ENCODE results near the gene ELMO3. TPM values are rescaled to one million over a fixed set of nuclear protein-coding genes. Genes with fewer than 3 reads are reported as not detected.

The ELMO3 gene
- total RNA-seq, 2 donors from 2014 or later = 58.1 to 60.5 TPM

DNA sequence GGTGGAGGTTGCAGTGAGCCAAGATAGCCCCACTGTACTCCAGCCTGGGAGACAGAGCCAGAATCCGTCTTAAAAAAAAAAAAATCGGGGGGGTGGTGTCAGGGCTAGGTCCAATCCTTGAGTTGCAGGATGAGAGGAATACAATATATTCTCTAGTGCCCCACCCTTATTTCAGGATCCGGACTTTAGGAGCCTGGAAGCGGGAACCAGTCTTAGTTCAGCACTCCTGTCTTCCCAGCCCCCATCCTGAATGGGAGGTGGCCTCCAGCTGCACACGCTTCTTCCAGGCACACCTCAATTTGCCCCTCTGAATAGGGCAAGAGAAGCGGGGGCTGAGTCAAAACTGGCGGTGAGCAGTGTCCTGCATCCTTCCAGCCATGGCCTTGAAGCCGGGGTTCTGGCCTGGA, 46.7 kb downstream of the ELMO3 start:
- DNase-seq (peak in 1 of 2 donors; percentile 79), ATAC-seq (peak; percentile 3)
- intact Hi-C loops (cut with DNase I, micrococcal nuclease) = no loop called here

DNA sequence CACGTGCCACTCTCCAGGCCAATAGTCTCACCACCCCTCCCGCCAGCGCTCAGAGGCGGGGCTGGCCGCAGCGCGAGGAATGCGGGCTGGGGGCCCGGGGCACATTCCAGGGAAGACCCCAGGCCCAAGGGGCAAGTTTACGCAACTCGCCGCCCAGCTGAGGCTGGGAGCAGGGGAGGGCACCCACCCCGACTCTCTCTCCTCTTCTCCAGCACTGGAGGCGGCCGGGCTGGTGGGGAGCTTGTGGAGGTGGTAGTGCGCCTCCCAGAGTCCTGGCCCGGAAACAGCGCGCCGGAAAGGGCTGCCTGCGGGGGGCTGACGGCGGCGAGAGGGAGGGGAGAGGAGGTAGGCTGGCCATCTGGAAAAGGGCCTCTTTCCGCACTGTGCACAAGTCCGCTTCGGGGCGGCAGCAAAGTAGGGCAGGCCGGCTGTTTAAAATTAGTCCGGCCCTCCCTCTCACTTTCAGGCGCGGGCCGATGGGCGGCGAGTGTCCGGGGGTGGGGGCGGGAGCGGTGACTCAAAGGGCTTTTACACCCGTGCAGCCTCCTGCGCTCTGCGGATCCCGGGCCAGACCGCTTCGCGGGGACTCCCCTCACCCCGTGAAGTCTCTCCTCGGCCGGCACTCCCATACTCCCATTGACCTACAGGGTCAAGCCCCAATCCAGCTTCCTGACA, 47.3 kb downstream of the ELMO3 start:
- peak; percentile 33 for ATAC-seq

DNA sequence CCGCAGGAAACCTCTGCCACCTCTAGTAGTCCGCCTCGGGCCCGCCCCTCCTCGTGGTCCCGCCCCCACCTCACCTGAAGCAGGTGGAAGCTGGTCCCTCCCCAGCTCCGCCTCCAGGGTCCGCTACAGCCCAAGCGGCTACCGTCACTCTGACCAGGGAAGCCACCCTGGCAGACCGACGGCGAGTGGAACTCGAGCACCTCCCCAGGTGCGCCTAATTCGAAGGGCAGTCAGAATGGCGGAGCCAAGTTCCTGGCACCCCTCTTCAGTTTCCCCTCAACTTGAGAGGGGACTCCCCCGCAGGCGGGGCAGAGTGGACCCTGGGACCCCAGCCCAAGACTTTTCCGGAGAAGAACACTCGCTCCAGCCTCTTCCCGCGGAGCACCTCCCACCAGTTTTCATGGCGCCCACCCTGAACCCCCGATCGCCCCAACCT, 47.8 kb downstream of the ELMO3 start:
- intact Hi-C loops (cut with DNase I, micrococcal nuclease) = no loop called here
- peak; percentile 81 for ATAC-seq
- DNase-seq = peak; percentile 95 to 96

More for the DNA sequence above, 47.3 kb downstream of the ELMO3 start:
- intact Hi-C loops (cut with DNase I, micrococcal nuclease) = no loop called here
- peak; percentile 78 for DNase-seq

DNA sequence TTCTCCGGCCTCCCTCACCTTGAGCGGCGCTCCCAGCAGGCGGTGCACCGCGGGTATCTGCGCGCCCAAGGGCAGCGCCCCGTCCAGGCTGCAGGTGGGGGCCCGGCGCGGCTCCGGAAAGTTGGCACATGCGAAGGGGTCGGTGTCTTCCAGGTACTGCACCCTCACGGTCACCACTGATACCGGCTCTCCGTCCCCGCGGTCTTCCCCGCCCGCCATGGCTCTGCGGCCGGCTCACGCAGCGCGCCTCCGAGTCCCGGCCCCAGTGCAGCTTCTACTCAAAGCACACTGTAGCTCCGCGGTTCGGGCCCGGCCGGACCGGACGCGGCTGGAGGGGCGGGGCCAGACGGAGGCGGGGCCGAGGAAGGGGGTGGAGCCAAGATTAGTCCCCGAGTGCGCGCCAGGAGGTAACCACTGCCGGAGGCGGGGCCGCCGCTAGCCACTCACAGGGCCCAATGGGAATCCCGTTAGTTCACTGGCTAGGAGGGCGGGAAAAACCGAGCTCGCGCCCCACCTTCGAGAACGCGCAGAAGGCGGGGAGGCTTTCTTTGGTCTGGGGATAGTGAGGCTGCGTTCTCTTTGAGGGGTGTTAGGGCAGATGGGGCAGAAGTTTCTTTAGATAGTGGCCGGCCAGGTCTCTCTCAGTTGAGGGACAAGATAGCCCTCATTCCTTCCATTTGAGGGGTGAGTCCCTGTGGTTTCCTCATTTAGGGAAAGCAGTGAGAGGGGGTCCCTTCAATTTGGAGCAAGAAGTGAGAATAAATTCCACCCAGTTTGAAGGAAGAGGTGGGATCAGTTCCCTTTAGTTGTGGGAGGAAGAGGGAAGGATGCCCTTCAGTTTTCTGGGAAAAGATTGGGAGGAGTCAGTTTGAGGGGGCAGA, 48.5 kb downstream of the ELMO3 start, which contains the start of gene FHOD1:
Gene FHOD1 (minus strand): TSS at position 290 of the 881 bp plus-strand sequence. CDS start 71 bp downstream, at position 219.
- peak; percentile 98 to 99 for DNase-seq
- intact Hi-C loops (cut with DNase I, micrococcal nuclease) = no loop called here
- ATAC-seq = peak; percentile 79

DNA sequence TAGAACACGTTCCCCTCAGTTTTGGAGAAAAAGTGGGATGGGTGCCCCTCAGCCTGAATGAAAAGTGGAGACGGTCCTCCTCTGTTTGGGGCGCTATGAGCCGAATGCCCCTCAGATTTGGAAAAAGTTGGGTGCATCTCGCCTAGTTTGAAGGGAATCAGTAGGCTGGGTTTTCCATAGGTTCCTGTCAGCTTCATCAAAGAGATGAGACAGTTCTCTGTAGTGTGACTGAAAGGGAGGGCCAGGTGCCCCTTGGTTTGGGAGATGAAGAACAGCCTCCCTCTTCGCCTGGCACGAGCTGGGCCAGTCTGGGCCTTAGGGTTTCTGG, 49.1 kb downstream of the ELMO3 start:
- intact Hi-C loops (cut with DNase I, micrococcal nuclease) = no loop called here
- no peak for ATAC-seq
- no peak for DNase-seq

DNA sequence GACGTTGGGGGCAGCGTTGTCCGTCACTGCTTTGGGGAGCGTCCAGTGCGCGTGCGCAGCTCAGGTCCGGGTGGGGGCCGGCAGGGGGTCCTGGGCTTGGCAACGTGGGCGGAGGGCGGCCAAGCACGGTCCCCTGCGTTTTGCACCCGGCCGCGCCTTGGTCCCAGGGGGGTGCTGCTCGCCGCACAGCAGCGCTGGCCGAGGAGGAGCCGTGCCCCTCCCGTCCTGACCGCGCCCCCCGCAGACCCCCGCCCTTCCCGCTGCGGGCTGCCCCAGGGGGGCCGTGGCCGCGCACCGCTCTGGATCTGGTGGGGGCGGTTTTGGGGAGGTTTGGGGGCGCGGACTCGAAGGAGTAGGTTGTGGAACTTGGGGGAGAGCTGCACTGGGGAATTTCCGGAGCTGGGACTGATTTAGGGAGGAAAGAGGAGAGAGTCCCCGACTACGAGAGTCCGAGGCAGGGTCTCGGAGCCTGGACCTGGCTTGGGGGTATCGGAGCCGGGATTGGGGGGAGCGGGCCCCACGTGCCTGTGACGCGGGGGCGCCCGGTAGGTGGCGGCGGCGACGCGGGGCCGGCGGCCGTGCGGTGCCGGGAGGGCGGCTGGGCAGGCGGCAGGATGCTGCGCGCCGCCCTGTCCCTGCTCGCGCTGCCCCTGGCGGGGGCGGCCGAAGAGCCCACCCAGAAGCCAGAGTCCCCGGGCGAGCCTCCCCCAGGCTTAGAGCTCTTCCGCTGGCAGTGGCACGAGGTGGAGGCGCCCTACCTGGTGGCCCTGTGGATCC, 49.7 kb downstream of the ELMO3 start, which contains the start of gene SLC9A5:
Gene SLC9A5 (plus strand): TSS at position 579 of the 777 bp plus-strand sequence. CDS start 36 bp downstream, at position 615.
- DNase-seq (no peak), ATAC-seq (no peak)
- intact Hi-C loops (cut with DNase I, micrococcal nuclease) = no loop called here

DNA sequence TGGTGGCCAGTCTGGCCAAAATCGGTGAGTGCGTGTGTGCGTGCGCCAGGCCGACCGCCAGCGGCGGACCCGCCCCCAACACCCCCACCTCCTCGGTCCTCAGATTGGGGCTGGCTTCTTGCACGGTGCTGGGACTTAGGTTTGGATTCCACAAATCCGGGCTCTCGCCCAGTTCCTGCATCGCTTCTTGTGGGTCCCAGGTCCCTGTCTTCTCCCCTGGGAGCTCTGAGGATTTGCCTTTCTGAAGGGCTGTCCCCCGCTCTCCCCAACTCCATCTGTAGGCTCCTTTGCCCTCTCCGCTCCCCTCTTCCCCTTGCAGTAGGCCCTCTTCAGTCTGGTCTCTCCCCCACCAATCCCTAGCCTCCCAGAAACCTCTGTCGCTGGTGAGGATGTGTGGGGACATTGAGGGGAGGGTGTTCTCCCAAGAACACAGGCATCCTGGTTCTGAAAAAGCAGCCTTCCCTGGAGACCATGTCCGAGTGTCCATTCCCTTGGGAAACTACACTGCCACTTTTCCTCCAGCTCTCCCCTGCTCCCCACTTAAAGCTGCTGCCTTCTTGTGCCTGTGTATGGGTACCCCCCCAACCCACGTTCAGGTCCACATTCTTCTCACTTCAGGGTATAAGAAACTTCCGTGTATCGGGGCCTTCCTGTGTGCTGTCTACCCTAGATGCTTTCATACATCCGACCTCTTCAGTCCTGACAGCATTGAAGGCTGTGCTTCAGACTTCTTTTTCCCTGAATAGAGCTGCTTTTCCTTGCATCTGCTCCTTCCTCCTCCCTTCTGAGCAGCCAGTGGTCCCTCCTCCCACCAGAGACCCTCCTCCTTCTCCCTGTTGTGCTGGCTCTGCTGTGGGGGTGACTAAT, 50.5 kb downstream of the ELMO3 start:
- DNase-seq (no peak), ATAC-seq (no peak)
- intact Hi-C loops (cut with DNase I, micrococcal nuclease) = no loop called here

DNA sequence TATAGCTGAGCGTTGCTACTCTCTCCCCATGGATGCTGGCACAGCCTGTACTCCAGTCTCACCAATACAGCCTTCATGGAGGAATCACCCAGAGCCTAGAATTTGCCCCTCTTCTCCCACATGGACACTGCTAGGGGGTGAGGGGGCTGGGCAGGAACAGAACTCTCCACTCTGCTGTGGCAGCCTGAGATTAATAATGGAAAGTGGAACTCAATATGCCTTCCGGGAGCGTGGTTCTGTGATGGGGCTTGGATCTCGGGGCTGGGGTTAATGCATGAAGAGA, 51.1 kb downstream of the ELMO3 start:
- no peak for ATAC-seq
- intact Hi-C loops (cut with DNase I, micrococcal nuclease) = no loop called here
- no peak for DNase-seq

DNA sequence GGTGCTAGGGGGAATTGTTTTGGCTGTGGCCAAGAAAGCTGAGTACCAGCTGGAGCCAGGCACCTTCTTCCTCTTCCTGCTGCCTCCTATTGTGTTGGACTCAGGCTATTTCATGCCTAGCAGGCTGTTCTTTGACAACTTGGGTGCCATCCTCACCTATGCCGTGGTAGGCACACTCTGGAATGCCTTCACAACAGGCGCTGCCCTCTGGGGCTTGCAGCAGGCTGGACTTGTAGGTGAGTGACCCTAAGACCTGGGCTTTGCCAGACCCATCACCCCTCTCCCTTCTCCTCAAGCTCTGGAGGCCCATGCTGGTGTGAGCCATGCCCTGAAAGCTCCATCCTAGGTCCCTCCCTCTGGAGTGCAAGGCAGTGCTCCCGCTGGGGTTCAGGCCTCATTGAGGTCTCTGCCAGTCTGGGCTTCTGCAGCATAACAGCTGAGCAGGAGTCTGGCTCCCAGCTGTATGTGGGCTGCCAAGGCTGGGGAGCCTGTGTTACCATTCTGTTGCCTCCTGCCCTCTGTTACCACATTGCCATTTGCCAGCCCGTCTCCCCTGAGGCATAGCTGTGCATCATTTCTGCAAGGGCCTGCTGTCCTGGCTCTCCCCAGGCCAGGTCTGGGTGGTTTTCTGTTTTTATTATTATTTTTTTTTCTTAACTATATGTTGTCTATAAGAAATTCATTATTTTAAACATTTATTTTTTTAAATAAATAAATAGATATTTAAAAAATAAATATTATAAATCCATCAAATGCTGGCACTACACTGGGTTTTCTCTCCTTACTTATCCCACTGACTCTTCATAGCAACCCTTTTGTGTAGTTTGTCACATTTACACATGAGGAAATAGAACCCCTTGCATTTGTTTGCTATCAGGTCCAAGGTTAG, 53.9 kb downstream of the ELMO3 start:
- intact Hi-C loops (cut with DNase I, micrococcal nuclease) = no loop called here
- ATAC-seq = no peak
- DNase-seq = no peak

Small RNAs within 50 kb of the gene (microRNA-seq; reads per million reads assigned to microRNA genes)
- 53.9 to 193 reads per million in 2 donors for gene MIR328

Other genes starting within 250 kb of the ELMO3 start
- gene CES3, start 237.9 kb upstream of the ELMO3 start, total RNA-seq = 100 to 1,000 TPM; 201 to 203 TPM
- 10 to 100 TPM in 1 of 2 donors, 1 to 10 TPM in 1; 6.6 to 12.1 TPM for gene CES4A, start 210.5 kb upstream of the ELMO3 start, total RNA-seq
- 10 to 100 TPM; 25.8 to 27.0 TPM for gene CBFB, start 170.0 kb upstream of the ELMO3 start, total RNA-seq
- gene PHAF1, start 89.2 kb upstream of the ELMO3 start, total RNA-seq = 10 to 100 TPM; 11.3 to 13.9 TPM
- 1 to 10 TPM; 2.9 to 4.3 TPM for gene B3GNT9, start 48.1 kb upstream of the ELMO3 start, total RNA-seq
- 10 to 100 TPM; 25.5 to 27.4 TPM for gene TRADD, start 39.2 kb upstream of the ELMO3 start, total RNA-seq
- gene FBXL8, start 39.2 kb upstream of the ELMO3 start, total RNA-seq = 10 to 100 TPM; 20.2 to 23.0 TPM
- gene HSF4, start 34.4 kb upstream of the ELMO3 start, total RNA-seq = 10 to 100 TPM; 36.5 to 39.2 TPM
- 10 to 100 TPM; 23.1 to 30.2 TPM for gene NOL3, start 28.6 kb upstream of the ELMO3 start, total RNA-seq
- 10 to 100 TPM; 21.9 to 30.8 TPM for gene MATCAP1, start 15.2 kb upstream of the ELMO3 start, total RNA-seq
- gene EXOC3L1, start 9.0 kb upstream of the ELMO3 start, total RNA-seq = 1 to 10 TPM; 2.3 to 5.9 TPM
- 10 to 100 TPM; 59.1 to 81.4 TPM for gene E2F4, start 7.0 kb upstream of the ELMO3 start, total RNA-seq
- 10 to 100 TPM; 40.7 to 42.0 TPM for gene TMEM208, start 28.0 kb downstream of the ELMO3 start, total RNA-seq
- gene FHOD1, start 48.4 kb downstream of the ELMO3 start, total RNA-seq = 10 to 100 TPM; 29.7 to 42.7 TPM
- 1 to 10 TPM in 1 of 2 donors, under 1 TPM in 1; 0.61 to 1.3 TPM for gene SLC9A5, start 49.8 kb downstream of the ELMO3 start, total RNA-seq
- 10 to 100 TPM in 1 of 2 donors, 1 to 10 TPM in 1; 7.7 to 11.9 TPM for gene PLEKHG4, start 80.4 kb downstream of the ELMO3 start, total RNA-seq
- gene KCTD19, start 127.6 kb downstream of the ELMO3 start, total RNA-seq = under 1 TPM in 1 of 2 donors, not detected in 1; 0.06 TPM
- gene LRRC36, start 127.7 kb downstream of the ELMO3 start, total RNA-seq = under 1 TPM; 0.34 to 0.40 TPM
- gene TPPP3, start 194.4 kb downstream of the ELMO3 start, total RNA-seq = 1 to 10 TPM; 4.1 to 8.3 TPM
- gene ZDHHC1, start 217.3 kb downstream of the ELMO3 start, total RNA-seq = 10 to 100 TPM; 10.7 to 12.5 TPM
- gene HSD11B2, start 232.0 kb downstream of the ELMO3 start, total RNA-seq = 1,000 to 10,000 TPM in 1 of 2 donors, 100 to 1,000 TPM in 1; 723 to 1,005 TPM

All from left colon (tissue), 2 donors.